Activated B cell treated with CpG ODN at 0.5 μM for 24 hours (primary cell): ENCODE measurements around the gene GPR176. TPM values are rescaled to one million over a fixed set of nuclear protein-coding genes. Genes with fewer than 3 reads are reported as not detected.

Experiments
- ATAC-seq: fragments of 200-7000 bp; cut with Tn5 transposase; one replicate; pipeline ENCODE4 v1.10.0; 2021; ENCODE audit warnings: low read depth, mild to moderate bottlenecking, moderate library complexity
- CTCF ChIA-PET: fragments of 350-600 bp; sonication (Branson Sonifier 250); formaldehyde crosslinking; loops from one replicate; lab custom pipeline; 2021; ENCODE audit warnings: antibody characterized with exemption; lab: Charles Lee
- POLR2A ChIA-PET: fragments of 350-600 bp; sonication (Branson Sonifier 250); formaldehyde crosslinking; loops from one replicate; lab custom pipeline; 2021; ENCODE audit warnings: antibody characterized with exemption; lab: Charles Lee
- DNase-seq: peaks from one replicate; pipeline ENCODE4 v3.0.0; 2022
- H3K27ac Mint-ChIP-seq: one replicate; pipeline ENCODE4 v1.8.0; 2020; ENCODE audit warnings: mixed read lengths
- H3K27me3 Mint-ChIP-seq: one replicate; pipeline ENCODE4 v1.8.0; 2021; ENCODE audit warnings: mixed read lengths
- H3K36me3 Mint-ChIP-seq: one replicate; pipeline ENCODE4 v1.8.0; 2021; ENCODE audit warnings: low read depth, mixed read lengths
- H3K4me1 Mint-ChIP-seq: one replicate; pipeline ENCODE4 v1.8.0; 2021; ENCODE audit warnings: mixed read lengths
- H3K4me3 Mint-ChIP-seq: one replicate; pipeline ENCODE4 v1.8.0; 2020; ENCODE audit warnings: mild to moderate bottlenecking, mixed read lengths
- H3K9me3 Mint-ChIP-seq: one replicate; pipeline ENCODE4 v1.8.0; 2020; ENCODE audit warnings: mixed read lengths
- intact Hi-C: fragments of 100-400 bp; cut with micrococcal nuclease; formaldehyde crosslinking; loops from one replicate; pipeline ENCODE4 v1.15.1; 2024
- total RNA-seq: library from RNA; stranded (reverse); gene quantifications from 2 replicates; pipeline ENCODE4 v1.2.3, GENCODE V29; 2022
- TF ChIP-seq, protein P1 (sequence below): fragments of 200-600 bp; IDR thresholded peaks from one replicate; pipeline ENCODE4 v1.8.0; 2022; ENCODE audit warnings: antibody characterized with exemption, mild to moderate bottlenecking

GPR176 gene
- total RNA-seq, 1 donor from 2014 or later, result not detected

DNA sequence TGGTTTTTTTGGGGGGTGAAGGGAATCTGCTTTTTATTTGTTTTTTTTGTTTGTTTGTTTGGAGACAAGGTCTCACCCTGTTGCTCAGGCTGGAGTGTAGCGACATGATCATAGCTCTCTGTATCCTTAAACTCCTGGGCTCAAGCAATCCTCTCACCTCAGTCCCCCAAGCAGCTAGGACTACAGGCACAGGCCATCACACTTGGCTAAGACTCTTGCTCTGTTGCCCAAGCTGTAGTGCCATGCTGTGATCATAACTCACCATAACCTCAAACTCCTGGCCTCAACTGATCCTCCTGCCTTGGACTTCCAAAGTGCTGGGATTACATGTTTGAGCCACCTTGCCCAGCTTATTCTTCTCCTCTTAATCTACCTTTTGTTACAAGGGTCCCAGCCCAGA is 31.8 kb downstream of the GPR176 start:
- Mint-ChIP-seq H3K9me3 (no peaks in the 10 kb centered on the region), H3K27me3 (peaks cover 4% of the 10 kb centered on the region), H3K4me1 (no peaks in the 10 kb centered on the region), H3K4me3 (no peak overlapping the region), H3K36me3 (no peaks in the 10 kb centered on the region), H3K27ac (no peak overlapping the region)
- POLR2A ChIA-PET, result interaction anchor here (0.6 kb wide), 2 partner anchors 490 to 509 kb away, joined by 4 read pairs; no protein-coding TSS in a partner anchor
- no peak for DNase-seq
- CTCF ChIA-PET, result interaction anchor here (0.8 to 1.5 kb wide), 6 partner anchors 25 to 421 kb away, joined by 3 to 6 read pairs (median 4); no protein-coding TSS in a partner anchor
- ATAC-seq, result no peak
- TF ChIP-seq, protein P1, sequence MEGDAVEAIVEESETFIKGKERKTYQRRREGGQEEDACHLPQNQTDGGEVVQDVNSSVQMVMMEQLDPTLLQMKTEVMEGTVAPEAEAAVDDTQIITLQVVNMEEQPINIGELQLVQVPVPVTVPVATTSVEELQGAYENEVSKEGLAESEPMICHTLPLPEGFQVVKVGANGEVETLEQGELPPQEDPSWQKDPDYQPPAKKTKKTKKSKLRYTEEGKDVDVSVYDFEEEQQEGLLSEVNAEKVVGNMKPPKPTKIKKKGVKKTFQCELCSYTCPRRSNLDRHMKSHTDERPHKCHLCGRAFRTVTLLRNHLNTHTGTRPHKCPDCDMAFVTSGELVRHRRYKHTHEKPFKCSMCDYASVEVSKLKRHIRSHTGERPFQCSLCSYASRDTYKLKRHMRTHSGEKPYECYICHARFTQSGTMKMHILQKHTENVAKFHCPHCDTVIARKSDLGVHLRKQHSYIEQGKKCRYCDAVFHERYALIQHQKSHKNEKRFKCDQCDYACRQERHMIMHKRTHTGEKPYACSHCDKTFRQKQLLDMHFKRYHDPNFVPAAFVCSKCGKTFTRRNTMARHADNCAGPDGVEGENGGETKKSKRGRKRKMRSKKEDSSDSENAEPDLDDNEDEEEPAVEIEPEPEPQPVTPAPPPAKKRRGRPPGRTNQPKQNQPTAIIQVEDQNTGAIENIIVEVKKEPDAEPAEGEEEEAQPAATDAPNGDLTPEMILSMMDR, result no peak
- intact Hi-C loops, result no loop called here

DNA sequence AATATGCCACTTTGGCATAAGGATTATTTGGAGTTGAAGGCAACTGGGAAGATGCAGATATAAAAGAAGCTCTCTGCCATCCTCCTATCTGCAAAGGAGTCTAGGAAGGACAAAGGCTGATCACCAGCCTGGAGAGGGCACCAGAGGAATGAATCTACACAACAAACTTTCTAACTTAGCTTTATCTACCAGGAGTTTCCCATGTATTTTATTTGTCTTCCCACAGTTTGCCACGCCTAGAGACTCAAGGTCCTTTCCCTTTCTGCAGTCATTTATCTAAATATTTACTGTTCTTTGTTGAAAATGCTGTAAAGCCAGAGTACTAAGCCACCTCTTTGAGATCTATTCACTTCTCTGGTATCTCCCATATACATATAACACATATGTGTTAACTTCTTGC is 32.2 kb downstream of the GPR176 start:
- no peak for DNase-seq
- POLR2A ChIA-PET, result no interaction called here

DNA sequence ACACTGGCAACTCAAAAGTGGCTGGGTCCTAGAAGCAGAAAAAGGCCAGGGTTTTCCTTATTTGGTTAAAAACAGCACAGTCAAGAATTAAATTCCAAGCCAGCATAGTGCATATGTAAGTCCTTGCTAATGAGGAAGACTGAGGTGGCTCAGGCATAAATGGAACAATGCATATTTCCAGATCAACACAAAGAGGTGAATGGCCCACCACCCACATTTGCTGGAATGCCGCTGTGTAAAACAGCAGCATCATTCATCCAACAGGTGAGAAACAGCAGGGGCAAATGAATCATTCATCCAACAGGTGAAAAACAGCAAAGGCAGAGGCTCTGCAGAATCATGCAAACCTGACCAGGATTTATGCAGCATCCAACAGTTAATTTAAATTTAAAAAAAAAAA is 32.9 kb downstream of the GPR176 start:
- Mint-ChIP-seq H3K36me3 (no peaks in the 10 kb centered on the region), H3K4me1 (no peaks in the 10 kb centered on the region), H3K27ac (no peak overlapping the region), H3K4me3 (no peak overlapping the region), H3K27me3 (peaks cover 9% of the 10 kb centered on the region), H3K9me3 (no peaks in the 10 kb centered on the region)
- CTCF ChIA-PET, result interaction anchor here (0.6 to 1.5 kb wide), 5 partner anchors 24 to 389 kb away, joined by 3 to 6 read pairs (median 4); no protein-coding TSS in a partner anchor
- no peak for ATAC-seq
- POLR2A ChIA-PET, result no interaction called here
- DNase-seq, result no peak
- TF ChIP-seq, protein P1, result no peak
- intact Hi-C loops, result loop anchor here (1.0 kb wide), 1 partner anchor 387 kb away; no protein-coding TSS in a partner anchor

More for the DNA sequence above, 32.2 kb downstream of the GPR176 start:
- TF ChIP-seq, protein P1, result no peak
- Mint-ChIP-seq H3K4me3 (no peak overlapping the region), H3K4me1 (no peaks in the 10 kb centered on the region), H3K9me3 (no peaks in the 10 kb centered on the region), H3K36me3 (no peaks in the 10 kb centered on the region), H3K27ac (no peak overlapping the region), H3K27me3 (peaks cover 6% of the 10 kb centered on the region)
- ATAC-seq, result no peak
- intact Hi-C loops, result loop anchor here (1.0 kb wide), 1 partner anchor 386 kb away; no protein-coding TSS in a partner anchor
- CTCF ChIA-PET, result interaction anchor here (0.6 to 1.5 kb wide), 7 partner anchors 25 to 422 kb away, joined by 3 to 6 read pairs (median 3); no protein-coding TSS in a partner anchor

DNA sequence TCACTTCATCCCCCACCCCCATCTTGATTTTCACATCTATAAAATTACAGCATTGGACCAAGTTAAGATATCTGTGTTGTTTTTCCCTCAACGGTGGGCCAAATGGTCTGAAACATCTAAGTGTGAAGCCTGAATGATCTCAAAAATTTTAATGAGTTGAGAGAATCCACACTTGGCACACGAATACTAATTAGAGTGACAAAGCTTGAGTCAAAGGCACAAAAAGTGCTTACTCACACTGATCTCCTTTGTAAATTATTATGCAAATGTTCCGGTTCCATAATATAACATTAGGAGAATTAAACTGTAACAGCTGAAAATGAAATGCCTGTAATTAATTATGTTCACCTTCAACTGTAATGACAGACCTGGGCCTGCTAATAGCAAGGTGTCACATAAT is 33.6 kb downstream of the GPR176 start:
- DNase-seq (no peak), ATAC-seq (no peak)
- no peak overlapping the region for H3K27ac Mint-ChIP-seq
- no peak overlapping the region for H3K4me3 Mint-ChIP-seq
- peaks cover 9% of the 10 kb centered on the region for H3K27me3 Mint-ChIP-seq
- ChIA-PET CTCF (no interaction called here), POLR2A (no interaction called here)
- TF ChIP-seq, protein P1, result no peak
- intact Hi-C loops, result no loop called here
- no peaks in the 10 kb centered on the region for H3K9me3 Mint-ChIP-seq
- H3K36me3 Mint-ChIP-seq, result no peaks in the 10 kb centered on the region
- no peaks in the 10 kb centered on the region for H3K4me1 Mint-ChIP-seq

DNA sequence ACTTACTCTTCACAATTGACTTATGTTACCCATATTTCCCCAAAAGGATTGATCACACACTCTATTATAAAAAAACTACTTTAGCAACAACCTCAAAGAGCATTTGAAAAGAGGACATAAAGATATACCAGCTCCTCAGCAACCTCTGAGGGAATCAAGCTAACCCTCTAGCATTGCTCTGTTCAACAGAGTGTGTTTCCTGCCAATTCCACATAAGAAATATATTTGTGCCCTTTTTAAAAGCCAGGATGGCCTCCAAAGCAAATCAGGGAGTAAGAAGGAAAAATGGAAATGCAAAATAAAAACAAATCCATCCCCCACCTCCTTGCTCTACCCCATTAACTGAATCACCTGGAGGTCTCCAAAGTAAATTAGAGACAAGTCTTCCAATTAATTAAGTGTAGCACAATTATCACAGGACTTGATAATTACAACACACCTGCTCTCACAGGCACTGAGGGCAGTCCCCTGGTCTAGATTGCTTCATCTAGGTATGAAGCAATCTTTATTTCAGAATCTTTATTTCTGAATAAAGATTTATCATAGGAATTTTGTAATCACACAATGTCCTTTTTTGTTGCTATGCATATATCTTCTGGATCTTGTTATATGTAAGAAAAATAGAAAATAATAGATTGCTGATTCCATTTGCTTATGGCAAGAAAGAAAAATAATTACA is 34.8 kb downstream of the GPR176 start:
- Mint-ChIP-seq H3K27me3 (peaks cover 9% of the 10 kb centered on the region), H3K27ac (no peak overlapping the region), H3K4me1 (no peaks in the 10 kb centered on the region), H3K36me3 (no peaks in the 10 kb centered on the region), H3K4me3 (no peak overlapping the region), H3K9me3 (no peaks in the 10 kb centered on the region)
- intact Hi-C loops, result no loop called here
- DNase-seq (no peak), ATAC-seq (no peak)
- POLR2A ChIA-PET, result no interaction called here
- CTCF ChIA-PET, result no interaction called here
- TF ChIP-seq, protein P1, result no peak
